Muscle layer of duodenum (tissue), 2 donors: ENCODE results near the gene JPH3.

Experiments
- H3K27ac ChIP-seq: one replicate; pipeline ENCODE4 v1.7.0; 2013; ENCODE audit warnings: mild to moderate bottlenecking, low read length
- H3K27me3 ChIP-seq: one replicate; pipeline ENCODE4 v1.7.0; 2013; ENCODE audit warnings: low read depth, mild to moderate bottlenecking, control low read depth, low read length
- H3K36me3 ChIP-seq, 2 donors: one replicate each; pipeline ENCODE4 v1.7.0; 2013; ENCODE audit warnings: low read length in 2 of 2, control low read depth in 1 of 2, mild to moderate bottlenecking in 1 of 2; ENCODE audit not compliant: insufficient read depth in 2 of 2, control insufficient read depth in 1 of 2
- H3K4me1 ChIP-seq, 2 donors: one replicate each; pipeline ENCODE4 v1.7.0; 2013; ENCODE audit warnings: low read length in 2 of 2, mild to moderate bottlenecking in 2 of 2, control low read depth in 1 of 2, moderate library complexity in 1 of 2; ENCODE audit not compliant: insufficient read depth in 2 of 2, control insufficient read depth in 1 of 2
- H3K4me3 ChIP-seq, 2 donors: one replicate each; pipeline ENCODE4 v1.7.0; 2013; ENCODE audit warnings: low read length in 2 of 2, low read depth in 1 of 2, mild to moderate bottlenecking in 1 of 2
- H3K9me3 ChIP-seq, 2 donors: one replicate each; pipeline ENCODE4 v1.7.0; 2013; ENCODE audit warnings: low read length in 2 of 2, control low read depth in 1 of 2, mild to moderate bottlenecking in 1 of 2; ENCODE audit not compliant: control insufficient read depth in 1 of 2
- donor health status: healthy.

Gene JPH3

DNA sequence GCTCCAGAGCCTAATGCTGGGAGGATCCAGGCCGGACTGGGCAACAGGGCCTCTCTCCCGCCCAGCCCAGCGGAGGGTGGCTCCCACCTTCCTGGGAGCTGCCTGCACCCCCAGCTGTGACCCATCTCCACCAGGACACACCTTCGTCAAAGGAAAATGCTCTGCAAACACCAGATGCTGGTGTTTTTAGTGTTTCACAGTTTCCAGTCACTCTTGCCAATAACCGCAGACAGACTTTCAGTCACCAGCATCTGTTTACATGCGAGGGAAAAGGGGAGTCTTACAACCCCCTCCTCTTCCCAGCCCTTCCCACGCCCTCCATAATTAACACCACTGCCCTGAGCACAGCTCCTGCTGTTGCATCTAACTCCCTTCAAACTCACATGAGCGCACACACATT, 138.1 kb downstream of the JPH3 start:
- H3K4me3 ChIP-seq = no peak overlapping the region

DNA sequence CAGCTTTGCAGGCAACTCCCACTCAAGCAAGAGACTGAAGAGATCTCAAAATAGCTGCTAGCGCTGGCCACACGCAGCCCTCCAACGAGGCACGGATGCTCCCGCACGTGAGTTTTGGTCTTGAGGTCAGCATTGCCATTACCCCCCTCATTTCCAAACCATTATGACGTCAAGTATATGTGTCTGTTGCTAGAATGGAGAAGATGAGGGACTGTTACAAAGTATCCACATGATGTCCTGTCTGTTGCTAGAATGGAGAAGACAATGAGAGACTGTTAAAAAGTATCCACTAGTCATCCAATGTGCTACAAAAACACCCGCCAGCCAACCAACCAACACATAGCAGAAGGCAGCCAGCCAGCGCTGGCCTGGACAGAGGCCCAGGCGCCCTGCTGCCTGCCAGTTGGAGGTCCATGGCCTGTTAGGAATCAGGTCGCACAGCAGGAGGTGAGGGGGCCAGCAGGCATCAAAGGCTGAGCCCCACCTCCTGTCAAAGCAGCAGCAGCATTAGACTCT, 138.7 kb downstream of the JPH3 start:
- Histone ChIP-seq H3K4me3 (no peak overlapping the region), H3K36me3 (peaks cover 2 to 60% of the 10 kb centered on the region in 2 donors), H3K27ac (no peak overlapping the region)

More for the DNA sequence above, 138.1 kb downstream of the JPH3 start:
- H3K27me3 ChIP-seq = no peaks in the 10 kb centered on the region
- peaks cover 0 to 10% of the 10 kb centered on the region in 2 donors for H3K4me1 ChIP-seq
- no peaks in the 10 kb centered on the region for H3K9me3 ChIP-seq
- H3K27ac ChIP-seq = no peak overlapping the region
- H3K36me3 ChIP-seq = peaks cover 2 to 56% of the 10 kb centered on the region in 2 donors

DNA sequence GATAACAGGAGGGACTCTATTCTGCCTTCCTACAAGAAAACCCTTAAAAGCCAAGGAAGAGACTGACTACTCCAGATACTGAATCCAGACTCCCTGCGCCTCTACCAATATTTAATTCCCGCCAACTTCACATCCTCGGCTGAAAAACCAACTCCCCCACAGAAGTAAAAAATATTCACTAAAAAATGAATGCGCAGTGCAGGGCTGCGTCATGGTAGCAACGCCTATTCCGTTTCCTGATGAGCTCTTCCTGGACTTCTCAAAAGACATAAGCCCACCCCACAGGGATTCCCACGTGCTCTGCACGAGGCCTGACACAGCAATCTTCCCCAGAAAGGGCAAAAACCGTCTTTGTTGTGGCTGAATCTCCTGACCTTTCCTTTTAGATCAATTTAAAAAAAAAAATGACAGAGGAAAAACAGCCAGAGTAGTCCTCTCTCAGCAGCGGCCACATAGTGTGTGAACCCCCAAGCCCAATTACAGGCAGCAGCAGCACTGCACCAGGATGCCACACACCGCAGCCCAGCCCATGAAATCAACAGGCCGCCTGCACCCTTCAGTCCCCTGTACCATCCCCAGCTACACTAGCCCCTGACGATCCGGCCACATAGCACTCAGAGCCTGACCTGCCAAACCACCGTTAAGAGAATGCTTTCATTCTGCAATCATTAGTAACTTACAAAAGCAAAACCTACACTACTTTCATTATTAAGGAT, 139.6 kb downstream of the JPH3 start:
- Histone ChIP-seq H3K9me3 (no peaks in the 10 kb centered on the region), H3K27ac (no peak overlapping the region), H3K4me1 (peaks cover 0 to 10% of the 10 kb centered on the region in 2 donors), H3K4me3 (no peak overlapping the region), H3K27me3 (no peaks in the 10 kb centered on the region), H3K36me3 (peaks cover 10 to 60% of the 10 kb centered on the region in 2 donors)

More for the DNA sequence above, 138.7 kb downstream of the JPH3 start:
- Histone ChIP-seq H3K9me3 (no peaks in the 10 kb centered on the region), H3K27me3 (no peaks in the 10 kb centered on the region), H3K4me1 (peaks cover 0 to 10% of the 10 kb centered on the region in 2 donors)

DNA sequence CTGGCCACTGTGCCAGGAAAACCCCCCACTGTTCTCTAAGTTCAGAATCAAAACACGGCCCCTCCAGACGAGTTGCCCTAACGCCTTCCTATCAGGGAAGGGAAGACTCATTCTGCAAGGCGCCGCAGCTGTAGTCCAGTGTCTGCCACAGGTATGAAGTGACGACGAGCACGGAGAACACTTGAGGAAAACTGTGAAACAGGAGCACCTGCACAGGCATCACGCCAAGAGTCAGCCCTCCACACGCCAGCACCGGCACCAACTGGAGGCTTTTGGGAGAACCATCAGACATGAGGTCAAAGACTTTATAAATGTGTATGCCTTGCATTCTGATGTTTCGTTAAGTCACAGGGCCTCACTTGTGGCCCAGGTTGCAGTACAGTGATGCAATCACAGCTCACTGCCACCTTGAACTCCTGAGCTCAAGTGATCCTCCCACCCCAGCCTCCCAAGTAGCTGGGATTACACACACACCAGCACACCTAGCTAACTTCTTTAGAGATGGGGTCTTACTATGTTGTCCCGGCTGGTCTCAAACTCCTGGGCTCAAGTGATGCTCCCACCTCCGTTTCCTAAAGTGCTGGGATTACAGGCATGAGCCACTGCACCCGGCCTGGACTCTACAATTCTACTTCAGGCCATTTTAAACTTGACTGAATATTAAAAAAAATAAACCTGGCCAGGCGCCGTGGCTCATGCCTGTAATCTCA, 140.6 kb downstream of the JPH3 start:
- Histone ChIP-seq H3K9me3 (no peaks in the 10 kb centered on the region), H3K4me1 (peaks cover 0 to 10% of the 10 kb centered on the region in 2 donors), H3K4me3 (no peak overlapping the region), H3K27ac (no peak overlapping the region), H3K27me3 (no peaks in the 10 kb centered on the region), H3K36me3 (peaks cover 19 to 65% of the 10 kb centered on the region in 2 donors)

DNA sequence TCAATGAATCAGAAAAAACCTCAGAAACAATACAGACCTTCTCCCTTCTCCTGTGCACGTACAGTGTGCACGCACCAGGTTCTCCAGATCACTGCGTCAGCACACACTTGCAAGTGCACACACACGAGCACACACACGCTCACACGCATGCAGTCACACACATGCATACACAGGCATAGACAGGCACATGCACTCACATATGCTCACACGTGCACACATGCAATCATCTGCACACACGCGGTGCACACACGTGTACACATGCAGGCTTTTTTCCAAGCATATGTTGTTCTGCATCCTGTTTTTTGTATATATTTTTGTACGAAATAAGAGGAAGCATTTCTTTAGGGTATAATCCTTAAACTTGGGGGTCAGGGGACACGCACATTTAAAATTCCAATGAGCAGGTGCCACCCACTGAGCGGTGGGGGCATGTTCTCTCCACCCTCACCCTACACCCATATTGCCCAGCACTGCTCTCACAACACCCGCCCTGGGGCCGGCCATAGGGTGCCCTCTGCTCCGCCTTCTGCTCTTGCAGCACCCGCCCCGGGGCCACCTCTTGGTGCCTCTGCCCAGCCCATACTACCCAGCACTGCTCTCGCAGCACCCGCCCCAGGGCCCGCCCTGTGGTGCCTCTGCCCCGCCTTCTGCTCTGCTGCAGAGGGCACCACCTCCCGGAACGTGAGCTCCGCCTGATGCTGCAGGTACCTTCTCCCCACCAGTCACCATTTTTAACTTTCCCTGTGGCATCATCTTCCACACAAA, 142.6 kb downstream of the JPH3 start:
- Histone ChIP-seq H3K4me3 (no peak overlapping the region), H3K27ac (no peak overlapping the region), H3K9me3 (no peaks in the 10 kb centered on the region), H3K4me1 (peaks cover 0 to 9% of the 10 kb centered on the region in 2 donors), H3K27me3 (no peaks in the 10 kb centered on the region), H3K36me3 (peaks cover 34 to 80% of the 10 kb centered on the region in 2 donors)

DNA sequence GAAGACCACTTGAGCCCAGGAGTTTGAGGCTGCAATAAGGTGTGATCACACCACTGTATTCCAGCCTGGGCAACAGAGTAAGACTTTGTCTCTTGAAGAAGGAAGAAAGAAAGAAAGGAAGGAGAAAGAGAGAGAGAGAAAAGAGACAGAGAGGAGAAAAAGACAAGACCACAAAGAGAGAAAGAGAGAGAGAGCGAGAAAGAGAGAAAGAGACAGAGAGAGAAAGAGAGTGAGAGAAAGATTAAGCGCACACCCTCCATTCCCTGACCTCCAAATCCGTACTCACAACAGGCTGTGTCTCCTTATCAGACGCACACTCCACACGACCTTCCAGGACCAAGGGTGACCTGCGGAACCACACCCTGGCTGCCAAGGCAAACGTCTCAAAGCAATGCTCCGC, 143.9 kb downstream of the JPH3 start:
- peaks cover 43 to 81% of the 10 kb centered on the region in 2 donors for H3K36me3 ChIP-seq
- H3K4me3 ChIP-seq = no peak overlapping the region
- no peak overlapping the region for H3K27ac ChIP-seq
- no peaks in the 10 kb centered on the region for H3K9me3 ChIP-seq
- peaks cover 0 to 3% of the 10 kb centered on the region in 2 donors for H3K4me1 ChIP-seq
- H3K27me3 ChIP-seq = no peaks in the 10 kb centered on the region
